Activated T-cell treated with anti-CD3 and anti-CD28 coated beads for 1 hour (primary cell): ENCODE data around the gene NDUFAF7.
"Not testable (repeated sequence)": the region's sequence is repeated elsewhere in the genome, so short reads cannot be mapped to it uniquely, and the experiment has no call there.

Experiments used
- DNase-seq: peaks from one replicate; pipeline ENCODE4 v3.0.0-alpha.2; 2020; ENCODE audit warnings: low read depth

NDUFAF7 gene

GRCh38 chr2:37231241-37232130 lies at the start of gene NDUFAF7, which contains the start of gene CEBPZ:
TSS of gene NDUFAF7 (plus strand) at chr2:37231658. CDS start at chr2:37231706, 48 bp downstream.
TSS of gene CEBPZ (minus strand) at chr2:37231596. CDS start at chr2:37231567, 29 bp downstream.
- peak; percentile 72 for DNase-seq

- no peak for DNase-seq
These were observed 49.5 kb upstream of the NDUFAF7 start for GRCh38 chr2:37181726-37182684.

GRCh38 chr2:37188570-37188969 lies 42.9 kb upstream of the NDUFAF7 start, which contains the start of gene SULT6B1:
TSS of gene SULT6B1 (minus strand) at chr2:37188670. CDS start at chr2:37188640, 30 bp downstream.
- no peak for DNase-seq

GRCh38 chr2:37189452-37190153 lies 41.9 kb upstream of the NDUFAF7 start:
- DNase-seq, result no peak

- no peak for DNase-seq
These were observed 41.2 kb upstream of the NDUFAF7 start for GRCh38 chr2:37190290-37190689.

GRCh38 chr2:37191253-37191652 lies 40.2 kb upstream of the NDUFAF7 start:
- DNase-seq, result no peak

- no peak for DNase-seq
These were observed 39.7 kb upstream of the NDUFAF7 start for GRCh38 chr2:37191747-37192146.

GRCh38 chr2:37192551-37192950 lies 38.9 kb upstream of the NDUFAF7 start:
- DNase-seq, result no peak

GRCh38 chr2:37195862-37196319 lies 35.6 kb upstream of the NDUFAF7 start:
- not testable (repeated sequence) for DNase-seq

- DNase-seq, result peak; percentile 91
These were observed 34.9 kb upstream of the NDUFAF7 start, which contains the start of gene CEBPZOS for GRCh38 chr2:37196320-37197195. TSS of gene CEBPZOS (plus strand) at chr2:37196496. CDS start at chr2:37199705, 3,209 bp downstream.

- DNase-seq, result no peak
These were observed 32.8 kb upstream of the NDUFAF7 start for GRCh38 chr2:37198681-37199065.

- no peak for DNase-seq
These were observed 30.2 kb upstream of the NDUFAF7 start for GRCh38 chr2:37201208-37201607.

GRCh38 chr2:37201766-37202165 lies 29.7 kb upstream of the NDUFAF7 start:
- no peak for DNase-seq

GRCh38 chr2:37203708-37204107 lies 27.8 kb upstream of the NDUFAF7 start:
- DNase-seq, result no peak

GRCh38 chr2:37205071-37205661 lies 26.3 kb upstream of the NDUFAF7 start:
- DNase-seq, result not testable (repeated sequence)

GRCh38 chr2:37205689-37206341 lies 25.6 kb upstream of the NDUFAF7 start:
- no peak for DNase-seq

- DNase-seq, result not testable (repeated sequence)
These were observed 24.7 kb upstream of the NDUFAF7 start for GRCh38 chr2:37206760-37207159.

- DNase-seq, result no peak
These were observed 20.2 kb upstream of the NDUFAF7 start for GRCh38 chr2:37211212-37211611.

GRCh38 chr2:37211939-37212338 lies 19.5 kb upstream of the NDUFAF7 start:
- no peak for DNase-seq

GRCh38 chr2:37215250-37215649 lies 16.2 kb upstream of the NDUFAF7 start:
- no peak for DNase-seq
